Pancreas (tissue), 10 donors: ENCODE data around the gene SMTNL2. TPM values are rescaled to one million over a fixed set of nuclear protein-coding genes. Genes with fewer than 3 reads are reported as not detected.

ENCODE experiments used
- ATAC-seq, 4 donors: fragments of 200-7000 bp; cut with Tn5 transposase; one replicate each; pipeline versions ENCODE4 v1.8.0 to v1.9.1; 2020; ENCODE audit warnings: mild to moderate bottlenecking in 4 of 4, moderate library complexity in 4 of 4
- DNase-seq, 6 donors: peaks; one replicate each; pipeline ENCODE4 v3.0.0-alpha.2; 2020
- FAIRE-seq: peaks from 2 replicates; lab custom pipeline; 2012; peaks lifted over from hg19 to GRCh38; lab: Jason Lieb, UNC
- H3K27ac ChIP-seq, 4 donors: fragments of 200-600 bp; sonication (generic); 1 replicate in 3 of 4; 2 replicates in 1 of 4; pipeline versions ENCODE4 v1.5.0 to v1.8.0; 2020
- H3K27me3 ChIP-seq, 4 donors: fragments of 200-600 bp; one replicate each; pipeline ENCODE4 v1.8.0; 2021
- H3K36me3 ChIP-seq, 3 donors: fragments of 200-600 bp; sonication (generic) in 1 of 3; one replicate each; pipeline versions ENCODE4 v1.5.0 to v1.8.0; 2020 to 2021
- H3K4me1 ChIP-seq, 3 donors: fragments of 200-600 bp; one replicate each; pipeline ENCODE4 v1.8.0; 2021
- H3K4me3 ChIP-seq, 4 donors: fragments of 200-600 bp; sonication (generic) in 2 of 4; one replicate each; pipeline versions ENCODE4 v1.5.0 to v1.8.0; 2020 to 2021
- H3K9me3 ChIP-seq, 4 donors: fragments of 200-600 bp; one replicate each; pipeline ENCODE4 v1.8.0; 2021
- WGBS, 2 donors: extraction: QIAGEN DNeasy Blood & Tissue Kit; methylation state at CpG; one replicate each; pipeline ENCODE4 v1.1.7; 2013; 5-methylcytosine and 5-hydroxymethylcytosine counted together
- intact Hi-C, 3 donors: fragments of 100-400 bp; cut with DNase I; formaldehyde crosslinking; loops; one replicate each; pipeline versions ENCODE4 v1.11.1 to v1.14.2; 2022
- polyA plus RNA-seq, 2 donors: library from polyadenylated mRNA; stranded (reverse); fragments of 200-250 nt; gene quantifications; one replicate each; pipeline ENCODE4 v1.2.3, GENCODE V29; 2013
- total RNA-seq, 6 donors: library from RNA; stranded (reverse); fragmentation: NEBNext Ultra II Directional in 4 of 6; extraction: Animal tissue kit (Norgen Biotek cat#: 25700) in 4 of 6; gene quantifications; one replicate each; pipeline versions ENCODE4 v1.2.1 to v1.2.4, GENCODE V29; 2021 to 2023
- TF ChIP-seq, protein P1 (sequence below), 4 donors: fragments of 200-600 bp; sonication (generic) in 3 of 4; IDR thresholded peaks; one replicate each; pipeline versions ENCODE4 v1.5.0 to v1.8.0; 2021; ENCODE audit warnings: antibody characterized with exemption in 4 of 4
- donor health status: healthy with polysubstance abuse.
- donor health status: DM: no; HTN: no; CAD: no; lungs with moderate emphysema.
- donor health status: DM: no; HTN: no; CAD: no.
- donor health status: control.
- donor health status: control.
- donor health status: Bipolar disorder and iron deficiency.
- donor health status: DM: yes; HTN: yes; CAD: no.
- donor health status: DM: no; HTN: no; CAD: no.
- donor health status: DM: no; HTN: no; CAD: no.
- donor health status: DM: yes; HTN: yes; CAD: no.

Gene SMTNL2
- total and polyA plus RNA-seq, 8 donors = 0.09 to 0.59 (median 0.26) TPM; not detected in 2

- 43 to 50% methylated on average over 9 of the region's 9 CpGs for WGBS, 2 donors
- Histone ChIP-seq H3K36me3 (no peaks in the 10 kb centered on the region), H3K4me3 (no peak overlapping the region), H3K27ac (no peak overlapping the region), H3K27me3 (no peaks in the 10 kb centered on the region), H3K4me1 (no peaks in the 10 kb centered on the region), H3K9me3 (no peaks in the 10 kb centered on the region)
- intact Hi-C loops = no loop called here
- DNase-seq (no peak), FAIRE-seq (no peak), ATAC-seq (no peak)
- TF ChIP-seq, protein P1, sequence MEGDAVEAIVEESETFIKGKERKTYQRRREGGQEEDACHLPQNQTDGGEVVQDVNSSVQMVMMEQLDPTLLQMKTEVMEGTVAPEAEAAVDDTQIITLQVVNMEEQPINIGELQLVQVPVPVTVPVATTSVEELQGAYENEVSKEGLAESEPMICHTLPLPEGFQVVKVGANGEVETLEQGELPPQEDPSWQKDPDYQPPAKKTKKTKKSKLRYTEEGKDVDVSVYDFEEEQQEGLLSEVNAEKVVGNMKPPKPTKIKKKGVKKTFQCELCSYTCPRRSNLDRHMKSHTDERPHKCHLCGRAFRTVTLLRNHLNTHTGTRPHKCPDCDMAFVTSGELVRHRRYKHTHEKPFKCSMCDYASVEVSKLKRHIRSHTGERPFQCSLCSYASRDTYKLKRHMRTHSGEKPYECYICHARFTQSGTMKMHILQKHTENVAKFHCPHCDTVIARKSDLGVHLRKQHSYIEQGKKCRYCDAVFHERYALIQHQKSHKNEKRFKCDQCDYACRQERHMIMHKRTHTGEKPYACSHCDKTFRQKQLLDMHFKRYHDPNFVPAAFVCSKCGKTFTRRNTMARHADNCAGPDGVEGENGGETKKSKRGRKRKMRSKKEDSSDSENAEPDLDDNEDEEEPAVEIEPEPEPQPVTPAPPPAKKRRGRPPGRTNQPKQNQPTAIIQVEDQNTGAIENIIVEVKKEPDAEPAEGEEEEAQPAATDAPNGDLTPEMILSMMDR (IDR thresholded peaks at IDR 0.05) = no peak
Observed at GRCh38 chr17:4616476-4616875, 32.1 kb downstream of the SMTNL2 start.

GRCh38 chr17:4617090-4617489 is 32.8 kb downstream of the SMTNL2 start:
- no peak for FAIRE-seq

DNA sequence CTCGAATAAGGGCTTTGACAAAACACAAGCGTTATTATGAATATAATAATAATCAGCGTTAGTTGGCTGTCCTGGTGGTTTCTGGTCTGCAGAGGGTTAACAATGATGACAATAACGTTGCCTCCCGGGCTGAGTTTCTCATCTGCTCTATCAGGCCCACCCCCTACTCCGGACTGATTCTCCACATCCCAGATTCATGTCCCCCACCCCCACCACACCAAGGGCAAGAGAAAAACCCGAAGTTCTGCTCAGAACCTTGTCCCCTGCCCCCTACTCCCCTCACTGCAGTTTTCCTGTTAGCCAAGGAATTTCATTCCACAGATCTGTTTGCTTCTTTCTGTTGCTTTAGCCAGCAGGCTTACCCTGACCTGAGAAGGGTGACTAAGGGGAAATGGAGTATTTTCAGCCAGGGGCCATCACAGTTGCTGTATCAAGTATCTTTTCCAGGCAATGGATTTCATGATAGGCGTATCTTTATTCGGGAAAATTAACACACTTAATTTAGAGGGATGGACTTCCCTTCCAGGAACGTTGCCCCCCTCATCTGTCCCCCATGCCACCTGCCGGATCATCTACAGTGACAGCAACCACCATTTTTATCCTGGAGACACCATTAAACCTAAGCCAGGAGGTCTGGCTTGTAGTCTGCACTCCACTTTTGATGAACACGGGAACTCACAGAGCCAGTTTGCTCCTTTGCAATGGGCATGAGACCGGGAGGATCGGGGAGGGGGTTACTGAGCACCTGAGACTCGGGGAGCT is 33.4 kb downstream of the SMTNL2 start:
- TF ChIP-seq, protein P1 (IDR thresholded peaks at IDR 0.05) = no peak
- H3K27me3 ChIP-seq = no peaks in the 10 kb centered on the region
- H3K4me3 ChIP-seq = no peak overlapping the region
- intact Hi-C loops = no loop called here
- no peaks in the 10 kb centered on the region for H3K36me3 ChIP-seq
- H3K9me3 ChIP-seq = no peaks in the 10 kb centered on the region
- ATAC-seq (no peak), DNase-seq (no peak), FAIRE-seq (no peak)
- no peaks in the 10 kb centered on the region for H3K4me1 ChIP-seq
- H3K27ac ChIP-seq = no peak overlapping the region
- WGBS, 2 donors = 39 to 48% methylated on average over 15 of the region's 15 CpGs

More at GRCh38 chr17:4617090-4617489, 32.8 kb downstream of the SMTNL2 start:
- no peak for ATAC-seq
- no peak for DNase-seq
- no peaks in the 10 kb centered on the region for H3K27me3 ChIP-seq
- H3K4me1 ChIP-seq = no peaks in the 10 kb centered on the region
- H3K9me3 ChIP-seq = no peaks in the 10 kb centered on the region
- no peaks in the 10 kb centered on the region for H3K36me3 ChIP-seq
- no peak overlapping the region for H3K27ac ChIP-seq
- TF ChIP-seq, protein P1 (IDR thresholded peaks at IDR 0.05) = no peak
- H3K4me3 ChIP-seq = no peak overlapping the region
- intact Hi-C loops = no loop called here
- 70 to 83% methylated on average over 17 of the region's 17 CpGs for WGBS, 2 donors

- no peaks in the 10 kb centered on the region for H3K9me3 ChIP-seq
- TF ChIP-seq, protein P1 (IDR thresholded peaks at IDR 0.05) = no peak
- DNase-seq = no peak
- intact Hi-C loops = no loop called here
- H3K27me3 ChIP-seq = no peaks in the 10 kb centered on the region
- H3K4me3 ChIP-seq = no peak overlapping the region
- WGBS, 2 donors = 88 to 96% methylated on average over 4 of the region's 4 CpGs
- ATAC-seq = no peak
- H3K36me3 ChIP-seq = no peaks in the 10 kb centered on the region
- no peak for FAIRE-seq
- no peak overlapping the region for H3K27ac ChIP-seq
- no peaks in the 10 kb centered on the region for H3K4me1 ChIP-seq
Observed at GRCh38 chr17:4620531-4621101, 36.3 kb downstream of the SMTNL2 start.

DNA sequence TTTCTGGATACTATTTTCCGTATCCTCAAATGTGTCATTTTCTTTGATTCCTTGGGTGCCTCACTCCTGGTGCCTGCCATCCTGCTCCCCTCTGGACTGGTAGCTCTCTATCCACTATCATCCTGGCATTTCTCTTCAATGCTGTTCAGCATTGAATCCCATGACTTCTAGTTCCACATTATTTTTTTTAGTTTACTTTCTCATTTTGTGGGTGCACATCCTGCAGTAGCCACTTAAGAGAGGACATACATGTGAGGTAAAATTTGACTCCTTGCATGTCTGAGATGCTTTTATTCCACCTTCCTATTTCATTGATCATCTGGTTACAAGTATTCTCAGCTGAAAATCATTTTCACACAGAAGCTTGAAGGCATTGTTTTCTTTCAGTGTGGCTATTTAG is 38.0 kb downstream of the SMTNL2 start:
- no peaks in the 10 kb centered on the region for H3K9me3 ChIP-seq
- no peaks in the 10 kb centered on the region for H3K27me3 ChIP-seq
- TF ChIP-seq, protein P1 (IDR thresholded peaks at IDR 0.05) = no peak
- 97 to 98% methylated on average over 1 of the region's 1 CpG for WGBS, 2 donors
- H3K27ac ChIP-seq = no peak overlapping the region
- H3K4me3 ChIP-seq = no peak overlapping the region
- no peaks in the 10 kb centered on the region for H3K4me1 ChIP-seq
- no peaks in the 10 kb centered on the region for H3K36me3 ChIP-seq
- intact Hi-C loops = no loop called here
- FAIRE-seq (no peak), ATAC-seq (no peak), DNase-seq (no peak)
